ACHN (cell line): ENCODE data around the gene MAP2K5.

Source experiments
- DNase-seq: peaks from one replicate; pipeline ENCODE4 v3.0.0-alpha.2; 2015
- in situ Hi-C: cut with HindIII; loops from 2 replicates; pipeline ENCODE4 v1.10.0; 2017; ENCODE audit warnings: low sequenced_read_pairs, low pct_ligation_motif_present, low pct_unique_long_range_greater_than_20kb

MAP2K5 gene

GRCh38 chr15:67849538-67849937 lies 307.0 kb downstream of the MAP2K5 start:
- in situ Hi-C loops = no loop called here
- DNase-seq = no peak

- DNase-seq = no peak
- in situ Hi-C loops = no loop called here
Measured at GRCh38 chr15:67850336-67850735, 307.8 kb downstream of the MAP2K5 start.

- no peak for DNase-seq
- in situ Hi-C loops = no loop called here
Measured at GRCh38 chr15:67850994-67851571, 308.6 kb downstream of the MAP2K5 start.

- DNase-seq = no peak
- in situ Hi-C loops = no loop called here
Measured at GRCh38 chr15:67852418-67852817, 309.9 kb downstream of the MAP2K5 start.

- in situ Hi-C loops = no loop called here
- no peak for DNase-seq
Measured at GRCh38 chr15:67853454-67853853, 311.0 kb downstream of the MAP2K5 start.

GRCh38 chr15:67854358-67854757 lies 311.9 kb downstream of the MAP2K5 start:
- in situ Hi-C loops = no loop called here
- no peak for DNase-seq

- in situ Hi-C loops = no loop called here
- DNase-seq = no peak
Measured at GRCh38 chr15:67855842-67856241, 313.3 kb downstream of the MAP2K5 start.
